ENCODE results near the gene PSMD8. TPM values are rescaled to one million over a fixed set of nuclear protein-coding genes. Genes with fewer than 3 reads are reported as not detected.
"Not testable (repeated sequence)": the region's sequence is repeated elsewhere in the genome, so short reads cannot be mapped to it uniquely, and the experiment has no call there.

Gene PSMD8
- polyA plus RNA-seq, 1 experiment = 287 TPM

DNA sequence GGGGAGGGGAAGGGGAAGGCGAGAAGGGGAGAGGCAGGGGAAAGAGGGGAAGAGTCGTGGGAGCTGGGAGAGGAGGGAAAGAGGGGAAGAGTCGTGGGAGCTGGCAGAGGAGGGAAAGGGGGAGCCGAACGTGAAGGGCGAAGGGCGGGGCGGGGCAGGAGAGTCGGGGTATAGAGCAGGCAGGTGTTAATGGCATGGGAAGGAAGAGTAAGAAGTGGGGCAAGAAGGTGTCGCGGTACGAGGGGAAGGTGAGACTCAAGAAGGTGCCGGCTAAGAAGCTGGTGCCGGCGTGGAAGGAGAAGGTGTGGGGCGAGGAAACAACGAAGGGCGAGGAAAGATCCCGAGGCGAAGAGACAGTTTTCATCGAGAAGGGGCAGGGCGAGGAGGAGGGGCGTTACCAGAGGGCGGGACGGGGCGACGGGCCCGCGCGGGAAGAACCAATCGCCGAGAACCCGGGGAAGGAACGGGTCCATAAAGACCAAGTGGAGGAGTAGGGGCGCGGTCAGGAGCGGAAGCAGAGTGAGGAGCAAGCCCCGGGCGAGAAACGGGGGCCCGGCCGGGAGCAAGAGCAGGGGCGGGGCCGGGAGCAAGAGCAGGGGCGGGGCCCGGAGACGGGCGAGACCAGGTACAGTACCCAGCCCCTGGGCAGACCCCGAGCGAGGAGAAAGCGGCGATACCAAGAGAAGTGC is 38.3 kb upstream of the PSMD8 start:
- peak; percentile 83 for DNase-seq (ENCODE audit: low read depth, low spot score)
- no peak for TF ChIP-seq CTCF (IDR thresholded peaks at IDR 0.05; ENCODE audit: low read depth, low read length)
- Histone ChIP-seq H3K27ac (ENCODE audit: low read depth, low read length) (peak overlapping the region; percentile 70), H3K4me3 (ENCODE audit: low read depth, low read length) (peak overlapping the region; percentile 94), H3K9me3 (ENCODE audit: control insufficient read depth, insufficient read depth, low read length) (no peaks in the 10 kb centered on the region; the same call in 1 of the 2 replicates), H3K27me3 (ENCODE audit: control insufficient read depth, insufficient read depth, low read length) (no peaks in the 10 kb centered on the region)
- ChIA-PET CTCF (interaction anchor here (0.6 to 6.7 kb wide), 16 partner anchors 17 to 433 kb away, joined by 3 to 123 read pairs (median 4); partner anchors contain the start of genes FAM98C, KCNK6 and PSMD8), POLR2A (interaction anchor here (0.5 to 0.7 kb wide), 2 partner anchors 23 to 52 kb away, joined by 3 to 4 read pairs; partner anchors contain the start of gene GGN)

- Histone ChIP-seq H3K9me3 (ENCODE audit: control insufficient read depth, insufficient read depth, low read length) (no peaks in the 10 kb centered on the region; the same call in 1 of the 2 replicates), H3K27me3 (ENCODE audit: control insufficient read depth, insufficient read depth, low read length) (no peaks in the 10 kb centered on the region), H3K4me3 (ENCODE audit: low read depth, low read length) (peak overlapping the region; percentile 94), H3K27ac (ENCODE audit: low read depth, low read length) (peak overlapping the region; percentile 61)
- POLR2A ChIA-PET = interaction anchor here (0.5 kb wide), 1 partner anchor 23 kb away, joined by 3 read pairs; no protein-coding TSS in a partner anchor
- CTCF ChIA-PET = interaction anchor here (0.7 to 6.7 kb wide), 12 partner anchors 17 to 434 kb away, joined by 3 to 123 read pairs (median 4); partner anchors contain the start of genes FAM98C, KCNK6 and PSMD8
- TF ChIP-seq CTCF (IDR thresholded peaks at IDR 0.05; ENCODE audit: low read depth, low read length) = no peak
- DNase-seq (ENCODE audit: low read depth, low spot score) = peak; percentile 67
Measured at GRCh38 chr19:38336638-38337359, 37.6 kb upstream of the PSMD8 start.

- CTCF ChIA-PET = interaction anchor here (0.7 to 1.0 kb wide), 2 partner anchors 93 to 104 kb away, joined by 3 read pairs; no protein-coding TSS in a partner anchor
- POLR2A ChIA-PET = no interaction called here
Measured at GRCh38 chr19:38337360-38337653, 37.1 kb upstream of the PSMD8 start.

DNA sequence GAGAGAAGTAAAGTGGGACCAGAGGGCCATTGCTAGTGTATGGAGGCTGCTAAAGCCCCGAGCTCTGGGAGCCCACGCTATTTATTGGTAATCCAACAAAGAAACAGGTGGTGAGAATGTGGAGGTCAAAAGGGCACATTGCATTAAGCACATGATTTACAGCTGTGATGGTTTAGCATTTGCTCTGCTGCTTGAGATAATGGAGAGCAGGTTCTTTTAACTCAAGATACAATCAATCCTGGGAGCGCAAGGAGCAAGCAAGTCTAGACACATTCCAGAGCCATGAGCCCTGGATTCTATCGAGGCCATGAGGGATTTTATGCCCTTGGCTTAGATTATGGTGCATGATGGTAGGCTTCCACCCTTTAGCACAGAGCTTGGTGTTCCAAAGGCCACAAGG is 35.4 kb upstream of the PSMD8 start:
- ChIA-PET CTCF (interaction anchor here (0.9 to 1.6 kb wide), 3 partner anchors 64 to 105 kb away, joined by 3 to 8 read pairs (median 3); partner anchors contain the start of gene FAM98C), POLR2A (interaction anchor here (0.7 kb wide), 1 partner anchor 35 kb away, joined by 3 read pairs; the partner anchor contains the start of gene PSMD8)
- not testable (repeated sequence) for H3K27ac ChIP-seq (ENCODE audit: low read depth, low read length); H3K27me3 ChIP-seq (ENCODE audit: control insufficient read depth, insufficient read depth, low read length); H3K9me3 ChIP-seq (ENCODE audit: control insufficient read depth, insufficient read depth, low read length); H3K4me3 ChIP-seq (ENCODE audit: low read depth, low read length); DNase-seq (ENCODE audit: low read depth, low spot score)

More at GRCh38 chr19:38337360-38337653, 37.1 kb upstream of the PSMD8 start:
- Histone ChIP-seq H3K9me3 (ENCODE audit: control insufficient read depth, insufficient read depth, low read length) (no peaks in the 10 kb centered on the region; the same call in 1 of the 2 replicates), H3K4me3 (ENCODE audit: low read depth, low read length) (peak overlapping the region; percentile 94), H3K27ac (ENCODE audit: low read depth, low read length) (no peak overlapping the region), H3K27me3 (ENCODE audit: control insufficient read depth, insufficient read depth, low read length) (no peaks in the 10 kb centered on the region)
- no peak for TF ChIP-seq CTCF (IDR thresholded peaks at IDR 0.05; ENCODE audit: low read depth, low read length)
- no peak for DNase-seq (ENCODE audit: low read depth, low spot score)

GRCh38 chr19:38340927-38341326 is 33.4 kb upstream of the PSMD8 start:
- H3K27ac ChIP-seq (ENCODE audit: low read depth, low read length) = no peak overlapping the region
- ChIA-PET POLR2A (interaction anchor here (0.5 kb wide), 1 partner anchor 178 kb away, joined by 4 read pairs; no protein-coding TSS in a partner anchor), CTCF (no interaction called here)
- no peaks in the 10 kb centered on the region; the same call in 1 of the 2 replicates for H3K9me3 ChIP-seq (ENCODE audit: control insufficient read depth, insufficient read depth, low read length)
- no peak for TF ChIP-seq CTCF (IDR thresholded peaks at IDR 0.05; ENCODE audit: low read depth, low read length)
- no peaks in the 10 kb centered on the region for H3K27me3 ChIP-seq (ENCODE audit: control insufficient read depth, insufficient read depth, low read length)
- no peak for DNase-seq (ENCODE audit: low read depth, low spot score)
- H3K4me3 ChIP-seq (ENCODE audit: low read depth, low read length) = no peak overlapping the region
